HCT116 (cell line): ENCODE data around the gene FABP3. TPM values are rescaled to one million over a fixed set of nuclear protein-coding genes. Genes with fewer than 3 reads are reported as not detected.

Source experiments
- ATAC-seq: fragments of 200-7000 bp; cut with Tn5 transposase; 2 replicates; pipeline ENCODE4 v1.9.1; 2020; ENCODE audit warnings: mild to moderate bottlenecking, moderate library complexity
- BruUV-seq: library from RNA; stranded (reverse); fragments of 400-500 nt; replicated peaks from 2 replicates; lab custom pipeline; 2021; lab: Mats Ljungman, UMichigan
- CTCF ChIA-PET: fragments of 300-600 bp; sonication (Branson Sonifier 250); formaldehyde crosslinking; loops from one replicate; lab custom pipeline; 2021; ENCODE audit warnings: antibody characterized with exemption; lab: Charles Lee
- POLR2A ChIA-PET: fragments of 300-600, 350-600 bp; sonication (Branson Sonifier 250); formaldehyde crosslinking; loops from one replicate; lab custom pipeline; 2021; ENCODE audit warnings: antibody characterized with exemption; lab: Charles Lee
- RAD21 ChIA-PET, 2 experiments: fragments of 300-600 bp; sonication (Branson Sonifier 250); formaldehyde crosslinking; loops; one replicate each; lab custom pipeline; 2023; ENCODE audit warnings: low total read pairs in 2 of 2; ENCODE audit not compliant: uncharacterized antibody in 2 of 2, unreplicated experiment in 2 of 2, low non-redundant PET in 1 of 2; lab: Charles Lee
- DNase-seq: peaks from one replicate; pipeline ENCODE4 v3.0.0-alpha.2; 2010; ENCODE audit warnings: low read depth, low spot score
- H2AFZ ChIP-seq: fragments of 200-600 bp; shearing (Covaris generic), sonication (generic); 2 replicates; pipeline ENCODE4 v1.6.1; 2017; ENCODE audit warnings: low read depth, mixed run types, mixed read lengths, antibody characterized with exemption, low read length; ENCODE audit not compliant: poor library complexity, severe bottlenecking
- H3K27ac ChIP-seq: 2 replicates; pipeline ENCODE4 v1.5.1; 2012; ENCODE audit warnings: low read depth, low read length
- H3K27me3 ChIP-seq: fragments of 200-600 bp; sonication (generic); 2 replicates; pipeline ENCODE4 v1.6.1; 2016; ENCODE audit warnings: mixed run types, low read length, mixed read lengths; ENCODE audit not compliant: insufficient read depth
- H3K36me3 ChIP-seq, 2 experiments: fragments of 200-500 bp in 1 of 2; fragments of 200-600 bp in 1 of 2; sonication (Bioruptor generic) in 1 of 2; sonication (generic) in 1 of 2; 2 replicates each; pipeline versions ENCODE4 v1.5.1 to v1.6.1; 2014 to 2016; ENCODE audit warnings: low read length in 2 of 2, inconsistent platforms in 1 of 2, mixed read lengths in 1 of 2, mixed run types in 1 of 2; ENCODE audit not compliant: insufficient read depth in 2 of 2, control insufficient read depth in 1 of 2
- H3K4me1 ChIP-seq, 2 experiments: fragments of 200-600 bp in 1 of 2; sonication (generic) in 1 of 2; 2 replicates each; pipeline versions ENCODE4 v1.5.1 to v1.6.1; 2012 to 2017; ENCODE audit warnings: low read length in 2 of 2, inconsistent platforms in 1 of 2, mild to moderate bottlenecking in 1 of 2, mixed read lengths in 1 of 2, mixed run types in 1 of 2, moderate library complexity in 1 of 2; ENCODE audit not compliant: insufficient read depth in 2 of 2, control insufficient read depth in 1 of 2
- H3K4me2 ChIP-seq: fragments of 200-600 bp; sonication (generic); 2 replicates; pipeline ENCODE4 v1.6.1; 2017; ENCODE audit warnings: mixed run types, low read length, mixed read lengths
- H3K4me3 ChIP-seq, 2 experiments: fragments of 200-600 bp in 1 of 2; sonication (generic) in 1 of 2; replicated peaks in 1 of 2; 2 replicates each; pipeline ENCODE4 v1.5.1; 2011 to 2016; ENCODE audit warnings: low read length in 2 of 2, control low read depth in 1 of 2, low read depth in 1 of 2, mild to moderate bottlenecking in 1 of 2, mixed read lengths in 1 of 2, mixed run types in 1 of 2
- H3K79me2 ChIP-seq: fragments of 200-600 bp; sonication (generic); 2 replicates; pipeline ENCODE4 v1.6.1; 2017; ENCODE audit warnings: mild to moderate bottlenecking, mixed run types, low read length, moderate library complexity, mixed read lengths; ENCODE audit not compliant: insufficient read depth
- H3K9ac ChIP-seq: fragments of 200-600 bp; sonication (generic); 2 replicates; pipeline ENCODE4 v1.6.1; 2016; ENCODE audit warnings: low read length, mixed read lengths
- H3K9me2 ChIP-seq: fragments of 200-600 bp; sonication (generic), shearing (Covaris generic); 2 replicates; pipeline ENCODE4 v1.6.1; 2017; ENCODE audit warnings: mixed run types, mild to moderate bottlenecking, moderate library complexity; ENCODE audit not compliant: insufficient read depth
- H3K9me3 ChIP-seq, 2 experiments: fragments of 200-500 bp in 1 of 2; fragments of 200-600 bp in 1 of 2; sonication (Bioruptor generic) in 1 of 2; sonication (generic) in 1 of 2; 2 replicates each; pipeline ENCODE4 v1.6.1; 2014 to 2017; ENCODE audit warnings: low read length in 2 of 2, mixed read lengths in 2 of 2, inconsistent platforms in 1 of 2, low read depth in 1 of 2, mild to moderate bottlenecking in 1 of 2, mixed run types in 1 of 2, moderate library complexity in 1 of 2; ENCODE audit not compliant: control insufficient read depth in 1 of 2, insufficient read depth in 1 of 2
- H4K20me1 ChIP-seq: fragments of 200-600 bp; sonication (generic), shearing (Covaris generic); 2 replicates; pipeline ENCODE4 v1.6.1; 2017; ENCODE audit warnings: mixed run types, mild to moderate bottlenecking, moderate library complexity; ENCODE audit not compliant: insufficient read depth
- EZH2 ChIP-seq: fragments of 200-600 bp; sonication (generic); IDR thresholded peaks from 2 replicates; pipeline ENCODE4 v1.6.1; 2017; ENCODE audit warnings: antibody characterized with exemption, mixed run types
- EZH2phosphoT487 ChIP-seq: fragments of 200-600 bp; IDR thresholded peaks from 2 replicates; pipeline ENCODE4 v1.6.1; 2018; ENCODE audit warnings: antibody characterized with exemption, borderline replicate concordance
- POLR2AphosphoS5 ChIP-seq: IDR thresholded peaks from 2 replicates; pipeline ENCODE4 v1.6.1; 2011; ENCODE audit warnings: mild to moderate bottlenecking, low read depth, low read length, moderate library complexity
- RAD21 ChIP-seq: IDR thresholded peaks from 2 replicates; pipeline ENCODE4 v1.6.1; 2012; ENCODE audit warnings: low read depth, mild to moderate bottlenecking
- SIN3A ChIP-seq: IDR thresholded peaks from 2 replicates; pipeline ENCODE4 v1.6.1; 2012; ENCODE audit warnings: low read depth
- SP1 ChIP-seq: IDR thresholded peaks from 2 replicates; pipeline ENCODE4 v1.6.1; 2012; ENCODE audit warnings: low read depth
- TCF7L2 ChIP-seq: IDR thresholded peaks from 2 replicates; pipeline ENCODE4 v1.7.0; 2011; ENCODE audit warnings: borderline replicate concordance, inconsistent platforms; ENCODE audit not compliant: insufficient read depth, insufficient read length; ENCODE audit errors: extremely low read depth
- intact Hi-C: fragments of 100-400 bp; cut with micrococcal nuclease; formaldehyde crosslinking; loops from 2 replicates; pipeline ENCODE4 v1.10.0; 2022
- total RNA-seq: library from RNA; stranded (reverse); gene quantifications from one replicate; pipeline ENCODE4 v1.2.1, GENCODE V29; 2021; ENCODE audit not compliant: unreplicated experiment
- TF ChIP-seq, protein P1 (sequence below), 3 experiments: fragments of 200-600 bp in 1 of 3; sonication (generic) in 1 of 3; IDR thresholded peaks in 2 of 3; conservative IDR thresholded peaks in 1 of 3; 2 replicates each; pipeline ENCODE4 v1.5.1; 2012 to 2017; ENCODE audit warnings: low read depth in 2 of 3, low read length in 2 of 3, antibody characterized with exemption in 1 of 3, borderline replicate concordance in 1 of 3, control low read depth in 1 of 3, mild to moderate bottlenecking in 1 of 3, mixed read lengths in 1 of 3, mixed run types in 1 of 3, moderate library complexity in 1 of 3; ENCODE audit not compliant: insufficient read depth in 1 of 3
- TF ChIP-seq, protein P2 (sequence below): IDR thresholded peaks from 2 replicates; pipeline ENCODE4 v1.6.1; 2012
- TF ChIP-seq, protein P3 (sequence below): IDR thresholded peaks from 2 replicates; pipeline ENCODE4 v1.6.1; 2012; ENCODE audit warnings: low read depth

The FABP3 gene
- total RNA-seq, 1 experiment from 2014 or later, result not detected

DNA sequence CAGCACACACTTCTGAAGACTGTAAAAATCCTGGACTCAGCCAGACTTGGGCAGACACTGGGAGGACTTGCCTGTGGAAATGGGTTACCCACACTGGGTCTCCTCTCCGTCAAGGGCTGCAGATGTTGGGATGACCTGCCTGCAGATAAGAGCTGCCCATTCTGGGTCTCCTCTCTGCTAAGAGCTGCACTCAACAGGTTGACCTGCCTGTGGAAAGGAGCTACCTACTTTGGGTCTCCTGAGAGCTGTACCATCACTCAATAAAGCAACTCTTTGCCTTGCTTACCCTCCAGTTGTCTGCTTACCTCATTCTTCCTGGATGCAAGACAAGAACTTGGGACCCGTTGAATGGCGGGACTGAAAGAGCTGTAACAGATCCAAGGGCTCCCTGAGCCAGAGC lies 47.9 kb downstream of the FABP3 start:
- H3K79me2 ChIP-seq, result no peaks in the 10 kb centered on the region
- intact Hi-C loops, result no loop called here
- H3K9me2 ChIP-seq, result no peaks in the 10 kb centered on the region
- H2AFZ ChIP-seq, result no peak overlapping the region
- BruUV-seq, result no TSS peak
- ChIA-PET RAD21 (no interaction called here), POLR2A (no interaction called here), CTCF (no interaction called here)
- no peak overlapping the region for H3K4me2 ChIP-seq
- no peaks in the 10 kb centered on the region for H3K4me1 ChIP-seq
- ATAC-seq (no peak), DNase-seq (no peak)
- 0 out of 4 replicates have a peak, but pooled peaks cover 0 to 5% of the 10 kb centered on the region in 2 experiments for H3K36me3 ChIP-seq
- no peaks in the 10 kb centered on the region for H4K20me1 ChIP-seq
- H3K27me3 ChIP-seq, result no peaks in the 10 kb centered on the region
- no peaks in the 10 kb centered on the region for H3K9me3 ChIP-seq
- H3K27ac ChIP-seq, result no peak overlapping the region
- H3K4me3 ChIP-seq, result no peak overlapping the region
- no peak for TF ChIP-seq RAD21
- TF ChIP-seq POLR2AphosphoS5, result no peak
- TF ChIP-seq, protein P1, sequence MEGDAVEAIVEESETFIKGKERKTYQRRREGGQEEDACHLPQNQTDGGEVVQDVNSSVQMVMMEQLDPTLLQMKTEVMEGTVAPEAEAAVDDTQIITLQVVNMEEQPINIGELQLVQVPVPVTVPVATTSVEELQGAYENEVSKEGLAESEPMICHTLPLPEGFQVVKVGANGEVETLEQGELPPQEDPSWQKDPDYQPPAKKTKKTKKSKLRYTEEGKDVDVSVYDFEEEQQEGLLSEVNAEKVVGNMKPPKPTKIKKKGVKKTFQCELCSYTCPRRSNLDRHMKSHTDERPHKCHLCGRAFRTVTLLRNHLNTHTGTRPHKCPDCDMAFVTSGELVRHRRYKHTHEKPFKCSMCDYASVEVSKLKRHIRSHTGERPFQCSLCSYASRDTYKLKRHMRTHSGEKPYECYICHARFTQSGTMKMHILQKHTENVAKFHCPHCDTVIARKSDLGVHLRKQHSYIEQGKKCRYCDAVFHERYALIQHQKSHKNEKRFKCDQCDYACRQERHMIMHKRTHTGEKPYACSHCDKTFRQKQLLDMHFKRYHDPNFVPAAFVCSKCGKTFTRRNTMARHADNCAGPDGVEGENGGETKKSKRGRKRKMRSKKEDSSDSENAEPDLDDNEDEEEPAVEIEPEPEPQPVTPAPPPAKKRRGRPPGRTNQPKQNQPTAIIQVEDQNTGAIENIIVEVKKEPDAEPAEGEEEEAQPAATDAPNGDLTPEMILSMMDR (IDR thresholded peaks at IDR 0.05 in 2 of 3, conservative IDR thresholded peaks at IDR 0.05 in 1 of 3; ENCODE audit: borderline replicate concordance in 1 of 3, insufficient read depth in 1 of 3, low read depth in 2 of 3, low read length in 2 of 3), result no peak
- no peak for TF ChIP-seq EZH2phosphoT487
- TF ChIP-seq SP1, result no peak
- TF ChIP-seq, protein P2, sequence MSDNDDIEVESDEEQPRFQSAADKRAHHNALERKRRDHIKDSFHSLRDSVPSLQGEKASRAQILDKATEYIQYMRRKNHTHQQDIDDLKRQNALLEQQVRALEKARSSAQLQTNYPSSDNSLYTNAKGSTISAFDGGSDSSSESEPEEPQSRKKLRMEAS, result no peak
- TF ChIP-seq TCF7L2, result no peak
- TF ChIP-seq, all 23 proteins: peak for 0
- H3K9ac ChIP-seq, result no peak overlapping the region

DNA sequence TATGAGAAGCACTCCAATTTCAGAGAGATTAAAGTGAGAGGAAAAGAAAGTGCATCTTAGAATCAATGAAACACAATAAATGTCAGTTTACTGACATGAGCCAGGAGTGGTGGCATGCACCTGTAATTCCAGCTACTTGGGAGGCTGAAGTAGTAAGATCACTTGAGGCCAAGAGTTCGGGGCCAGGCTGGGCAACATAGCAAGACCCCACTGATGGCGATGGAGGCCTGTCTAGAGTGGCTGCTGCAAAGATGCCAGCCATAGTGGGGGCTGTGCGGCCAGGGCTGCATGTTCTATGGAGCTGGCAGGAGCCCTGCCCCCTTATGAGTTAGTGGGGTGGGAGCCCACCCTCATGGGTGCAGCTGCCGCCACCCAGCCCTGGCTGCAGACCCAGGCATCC lies 48.8 kb downstream of the FABP3 start:
- no TSS peak for BruUV-seq
- CTCF ChIA-PET, result no interaction called here
- no peak overlapping the region for H3K4me2 ChIP-seq

More for the DNA sequence above, 48.8 kb downstream of the FABP3 start:
- no peaks in the 10 kb centered on the region for H3K9me3 ChIP-seq
- ATAC-seq, result no peak
- intact Hi-C loops, result no loop called here
- no peaks in the 10 kb centered on the region for H4K20me1 ChIP-seq
- H3K4me1 ChIP-seq, result no peaks in the 10 kb centered on the region
- H3K36me3 ChIP-seq, result peaks cover 4 to 10% of the 10 kb centered on the region in 2 experiments; a peak in 2 of 4 replicates
- no peak for TF ChIP-seq SP1
- no peak for TF ChIP-seq SIN3A
- TF ChIP-seq, protein P3, sequence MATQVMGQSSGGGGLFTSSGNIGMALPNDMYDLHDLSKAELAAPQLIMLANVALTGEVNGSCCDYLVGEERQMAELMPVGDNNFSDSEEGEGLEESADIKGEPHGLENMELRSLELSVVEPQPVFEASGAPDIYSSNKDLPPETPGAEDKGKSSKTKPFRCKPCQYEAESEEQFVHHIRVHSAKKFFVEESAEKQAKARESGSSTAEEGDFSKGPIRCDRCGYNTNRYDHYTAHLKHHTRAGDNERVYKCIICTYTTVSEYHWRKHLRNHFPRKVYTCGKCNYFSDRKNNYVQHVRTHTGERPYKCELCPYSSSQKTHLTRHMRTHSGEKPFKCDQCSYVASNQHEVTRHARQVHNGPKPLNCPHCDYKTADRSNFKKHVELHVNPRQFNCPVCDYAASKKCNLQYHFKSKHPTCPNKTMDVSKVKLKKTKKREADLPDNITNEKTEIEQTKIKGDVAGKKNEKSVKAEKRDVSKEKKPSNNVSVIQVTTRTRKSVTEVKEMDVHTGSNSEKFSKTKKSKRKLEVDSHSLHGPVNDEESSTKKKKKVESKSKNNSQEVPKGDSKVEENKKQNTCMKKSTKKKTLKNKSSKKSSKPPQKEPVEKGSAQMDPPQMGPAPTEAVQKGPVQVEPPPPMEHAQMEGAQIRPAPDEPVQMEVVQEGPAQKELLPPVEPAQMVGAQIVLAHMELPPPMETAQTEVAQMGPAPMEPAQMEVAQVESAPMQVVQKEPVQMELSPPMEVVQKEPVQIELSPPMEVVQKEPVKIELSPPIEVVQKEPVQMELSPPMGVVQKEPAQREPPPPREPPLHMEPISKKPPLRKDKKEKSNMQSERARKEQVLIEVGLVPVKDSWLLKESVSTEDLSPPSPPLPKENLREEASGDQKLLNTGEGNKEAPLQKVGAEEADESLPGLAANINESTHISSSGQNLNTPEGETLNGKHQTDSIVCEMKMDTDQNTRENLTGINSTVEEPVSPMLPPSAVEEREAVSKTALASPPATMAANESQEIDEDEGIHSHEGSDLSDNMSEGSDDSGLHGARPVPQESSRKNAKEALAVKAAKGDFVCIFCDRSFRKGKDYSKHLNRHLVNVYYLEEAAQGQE, result no peak
- no peak for TF ChIP-seq EZH2
- TF ChIP-seq, all 23 proteins: peak for 0
- H2AFZ ChIP-seq, result no peak overlapping the region
- DNase-seq, result no peak
- H3K9ac ChIP-seq, result no peak overlapping the region
- H3K9me2 ChIP-seq, result no peaks in the 10 kb centered on the region
- ChIA-PET POLR2A (no interaction called here), RAD21 (no interaction called here)
- no peaks in the 10 kb centered on the region for H3K79me2 ChIP-seq
- H3K27me3 ChIP-seq, result no peaks in the 10 kb centered on the region
- no peak overlapping the region for H3K4me3 ChIP-seq
- H3K27ac ChIP-seq, result no peak overlapping the region
